ENCODE data around the gene ABHD17B. TPM values are rescaled to one million over a fixed set of nuclear protein-coding genes. Genes with fewer than 3 reads are reported as not detected.

ABHD17B gene
- total RNA-seq, 3 donors from 2014 or later (not counting 1 experiment from before 2014, with no cell fraction given), result 28.7 to 34.4 (median 30.3) TPM

DNA sequence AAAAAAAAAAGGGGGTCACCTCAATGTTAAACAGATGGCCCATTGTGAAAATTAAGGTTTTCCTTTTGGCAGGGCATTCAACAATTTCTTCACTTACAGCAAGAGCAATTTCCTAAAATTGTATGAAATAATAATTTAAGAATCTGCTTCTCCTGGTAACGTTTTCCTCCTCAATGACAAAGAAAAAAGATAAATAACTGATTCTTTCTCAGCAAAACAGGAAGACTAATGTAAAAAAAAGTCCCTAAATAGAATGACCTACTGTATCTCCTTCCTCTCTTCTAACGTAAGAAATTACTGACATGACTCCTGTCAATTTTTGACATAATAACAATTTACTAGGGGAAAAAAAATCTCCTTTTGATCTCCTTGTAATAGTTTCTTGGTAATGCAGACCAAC is 25.5 kb downstream of the ABHD17B start:
- no peaks in the 10 kb centered on the region for H3K36me3 ChIP-seq (ENCODE audit: control insufficient read depth, insufficient read depth, low read length)
- no peak overlapping the region for H3K4me3 ChIP-seq (ENCODE audit: low read length)
- DNase-seq (no peak), ATAC-seq (no peak)
- H3K4me3 Mint-ChIP-seq, result peak overlapping the region; percentile 30
- TF ChIP-seq, protein P1, sequence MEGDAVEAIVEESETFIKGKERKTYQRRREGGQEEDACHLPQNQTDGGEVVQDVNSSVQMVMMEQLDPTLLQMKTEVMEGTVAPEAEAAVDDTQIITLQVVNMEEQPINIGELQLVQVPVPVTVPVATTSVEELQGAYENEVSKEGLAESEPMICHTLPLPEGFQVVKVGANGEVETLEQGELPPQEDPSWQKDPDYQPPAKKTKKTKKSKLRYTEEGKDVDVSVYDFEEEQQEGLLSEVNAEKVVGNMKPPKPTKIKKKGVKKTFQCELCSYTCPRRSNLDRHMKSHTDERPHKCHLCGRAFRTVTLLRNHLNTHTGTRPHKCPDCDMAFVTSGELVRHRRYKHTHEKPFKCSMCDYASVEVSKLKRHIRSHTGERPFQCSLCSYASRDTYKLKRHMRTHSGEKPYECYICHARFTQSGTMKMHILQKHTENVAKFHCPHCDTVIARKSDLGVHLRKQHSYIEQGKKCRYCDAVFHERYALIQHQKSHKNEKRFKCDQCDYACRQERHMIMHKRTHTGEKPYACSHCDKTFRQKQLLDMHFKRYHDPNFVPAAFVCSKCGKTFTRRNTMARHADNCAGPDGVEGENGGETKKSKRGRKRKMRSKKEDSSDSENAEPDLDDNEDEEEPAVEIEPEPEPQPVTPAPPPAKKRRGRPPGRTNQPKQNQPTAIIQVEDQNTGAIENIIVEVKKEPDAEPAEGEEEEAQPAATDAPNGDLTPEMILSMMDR (IDR thresholded peaks at IDR 0.05), result no peak
- 8% methylated on average over 2 of the region's 2 CpGs for WGBS (ENCODE audit: insufficient coverage)
- peaks cover 38% of the 10 kb centered on the region for H3K36me3 Mint-ChIP-seq
- peaks cover 5% of the 10 kb centered on the region for H3K4me1 ChIP-seq (ENCODE audit: control insufficient read depth, insufficient read depth, low read length)
- peaks cover 60 to 61% of the 10 kb centered on the region in 2 donors for H3K4me1 Mint-ChIP-seq
- peak overlapping the region; percentile 53 to 80 for H3K27ac Mint-ChIP-seq
- peaks cover 4% of the 10 kb centered on the region for H3K9me3 ChIP-seq (ENCODE audit: control insufficient read depth, insufficient read depth, low read length)
- intact Hi-C loops (cut with micrococcal nuclease), result no loop called here
- no peak overlapping the region for H3K27ac ChIP-seq (ENCODE audit: low read length)
- no peaks in the 10 kb centered on the region for H3K27me3 ChIP-seq (ENCODE audit: control insufficient read depth, insufficient read depth, low read length)
- no peaks in the 10 kb centered on the region for H3K27me3 Mint-ChIP-seq (ENCODE audit: low read depth in 2 of 2)
- H3K9me3 Mint-ChIP-seq, result peaks cover 0 to 6% of the 10 kb centered on the region in 2 donors

DNA sequence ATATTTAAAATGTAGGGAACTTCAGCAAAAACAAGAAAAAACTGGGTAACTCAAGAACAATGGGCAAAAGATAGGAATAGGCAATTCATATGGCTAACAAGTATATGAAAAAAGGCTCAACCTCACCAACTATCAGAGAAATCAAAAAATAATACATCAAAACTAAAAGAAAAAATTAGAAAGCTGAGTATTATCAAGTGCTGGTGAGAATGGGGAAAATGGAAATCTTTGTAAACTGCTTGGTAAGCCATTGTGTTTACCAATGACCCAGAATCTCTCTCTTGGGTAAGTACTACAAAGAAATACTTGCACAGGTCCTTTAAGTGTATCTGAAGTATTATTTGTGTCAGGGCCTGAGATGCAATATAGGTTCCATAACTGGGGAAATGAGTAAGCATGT is 27.0 kb downstream of the ABHD17B start:
- no peaks in the 10 kb centered on the region for H3K27me3 Mint-ChIP-seq (ENCODE audit: low read depth in 2 of 2)
- peaks cover 3 to 8% of the 10 kb centered on the region in 2 donors for H3K9me3 Mint-ChIP-seq
- H3K4me3 Mint-ChIP-seq, result no peak overlapping the region
- H3K9me3 ChIP-seq (ENCODE audit: control insufficient read depth, insufficient read depth, low read length), result peaks cover 5% of the 10 kb centered on the region
- H3K4me3 ChIP-seq (ENCODE audit: low read length), result no peak overlapping the region
- peak overlapping the region; percentile 53 to 77 for H3K27ac Mint-ChIP-seq
- no peaks in the 10 kb centered on the region for H3K36me3 ChIP-seq (ENCODE audit: control insufficient read depth, insufficient read depth, low read length)
- H3K4me1 ChIP-seq (ENCODE audit: control insufficient read depth, insufficient read depth, low read length), result peaks cover 5% of the 10 kb centered on the region
- no peak overlapping the region for H3K27ac ChIP-seq (ENCODE audit: low read length)
- no peak for DNase-seq
- TF ChIP-seq, protein P1 (IDR thresholded peaks at IDR 0.05), result no peak
- peaks cover 45% of the 10 kb centered on the region for H3K36me3 Mint-ChIP-seq
- intact Hi-C loops (cut with micrococcal nuclease), result no loop called here
- no peaks in the 10 kb centered on the region for H3K27me3 ChIP-seq (ENCODE audit: control insufficient read depth, insufficient read depth, low read length)
- peaks cover 60 to 63% of the 10 kb centered on the region in 2 donors for H3K4me1 Mint-ChIP-seq
- ATAC-seq, result no peak

DNA sequence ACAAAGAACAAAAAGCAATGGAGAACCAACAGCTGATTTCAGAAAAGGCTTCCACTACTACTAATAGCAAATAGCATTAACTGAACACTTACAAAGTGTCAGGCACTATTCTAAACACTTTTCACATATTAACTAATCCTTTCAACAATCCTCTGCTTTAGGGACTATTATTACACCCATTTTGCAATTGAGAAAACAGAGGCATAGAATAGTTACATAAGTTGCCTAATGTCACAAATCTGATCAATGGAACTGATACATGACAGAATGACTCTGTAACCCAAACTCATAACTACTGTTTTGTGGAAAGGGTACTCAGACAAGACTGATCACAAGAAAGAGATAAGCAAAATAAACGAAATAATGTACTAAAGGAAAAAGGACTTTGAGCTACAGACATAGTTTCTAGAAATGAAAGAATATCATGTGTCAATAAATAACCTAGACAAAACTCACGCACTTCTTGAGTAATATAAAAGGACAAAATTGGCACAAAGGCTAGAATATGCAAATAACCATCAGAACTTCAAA is 31.3 kb downstream of the ABHD17B start:
- Histone ChIP-seq H3K27me3 (ENCODE audit: control insufficient read depth, insufficient read depth, low read length) (no peaks in the 10 kb centered on the region), H3K4me3 (ENCODE audit: low read length) (no peak overlapping the region), H3K9me3 (ENCODE audit: control insufficient read depth, insufficient read depth, low read length) (peaks cover 16% of the 10 kb centered on the region), H3K27ac (ENCODE audit: low read length) (no peak overlapping the region), H3K4me1 (ENCODE audit: control insufficient read depth, insufficient read depth, low read length) (no peaks in the 10 kb centered on the region), H3K36me3 (ENCODE audit: control insufficient read depth, insufficient read depth, low read length) (peaks cover 2% of the 10 kb centered on the region)
- TF ChIP-seq, protein P1 (IDR thresholded peaks at IDR 0.05), result no peak
- Mint-ChIP-seq H3K4me3 (no peak overlapping the region), H3K36me3 (peaks cover 58% of the 10 kb centered on the region), H3K9me3 (peaks cover 6 to 14% of the 10 kb centered on the region in 2 donors), H3K4me1 (peaks cover 46 to 57% of the 10 kb centered on the region in 2 donors), H3K27ac (peak overlapping the region in 1 of 2 donors; percentile 5), H3K27me3 (ENCODE audit: low read depth in 2 of 2) (no peaks in the 10 kb centered on the region)
- no peak for ATAC-seq
- 100% methylated on average over 1 of the region's 2 CpGs for WGBS (ENCODE audit: insufficient coverage)
- DNase-seq, result no peak
- intact Hi-C loops (cut with micrococcal nuclease), result no loop called here
